H9 (cell line): Measurements from ENCODE around the gene ZNF280D. TPM values are rescaled to one million over a fixed set of nuclear protein-coding genes. Genes with fewer than 3 reads are reported as not detected.

Experiments
- DNase-seq: peaks from one replicate; pipeline ENCODE4 v3.0.0-alpha.2; 2017
- H2AFZ ChIP-seq: one replicate; pipeline ENCODE4 v1.6.1; 2013; ENCODE audit warnings: mild to moderate bottlenecking, low read length, control low read depth, moderate library complexity
- H2AK5ac ChIP-seq: 2 replicates; pipeline ENCODE4 v1.6.1; 2013; ENCODE audit warnings: low read length, control low read depth, mixed read lengths; ENCODE audit not compliant: insufficient read length
- H2BK120ac ChIP-seq: one replicate; pipeline ENCODE4 v1.6.1; 2013; ENCODE audit warnings: low read depth, mild to moderate bottlenecking, low read length, control low read depth, inconsistent platforms; ENCODE audit not compliant: poor library complexity, severe bottlenecking
- H2BK12ac ChIP-seq: 2 replicates; pipeline ENCODE4 v1.6.1; 2013; ENCODE audit warnings: low read length, control low read depth, mixed read lengths, low read depth; ENCODE audit not compliant: insufficient read length
- H2BK15ac ChIP-seq: 2 replicates; pipeline ENCODE4 v1.6.1; 2013; ENCODE audit warnings: low read depth, low read length, control low read depth
- H2BK20ac ChIP-seq: one replicate; pipeline ENCODE4 v1.6.1; 2013; ENCODE audit warnings: low read depth, mild to moderate bottlenecking, low read length, control low read depth, inconsistent platforms; ENCODE audit not compliant: poor library complexity, severe bottlenecking
- H2BK5ac ChIP-seq: 2 replicates; pipeline ENCODE4 v1.6.1; 2013; ENCODE audit warnings: low read length, control low read depth, mixed read lengths; ENCODE audit not compliant: insufficient read length
- H3K14ac ChIP-seq: 2 replicates; pipeline ENCODE4 v1.6.1; 2013; ENCODE audit warnings: low read length, control low read depth; ENCODE audit not compliant: insufficient read depth
- H3K18ac ChIP-seq: 2 replicates; pipeline ENCODE4 v1.6.1; 2013; ENCODE audit warnings: low read depth, mild to moderate bottlenecking, mixed read lengths, low read length, control low read depth; ENCODE audit not compliant: insufficient read length
- H3K23ac ChIP-seq: 2 replicates; pipeline ENCODE4 v1.6.1; 2013; ENCODE audit warnings: low read length, control low read depth, mixed read lengths, low read depth; ENCODE audit not compliant: insufficient read length
- H3K23me2 ChIP-seq: 2 replicates; pipeline ENCODE4 v1.6.1; 2013; ENCODE audit warnings: low read depth, mild to moderate bottlenecking, mixed read lengths, low read length, control low read depth; ENCODE audit not compliant: insufficient read length, poor library complexity, severe bottlenecking
- H3K27ac ChIP-seq: 2 replicates; pipeline ENCODE4 v1.5.1; 2013; ENCODE audit warnings: low read length, control low read depth, mixed read lengths, low read depth; ENCODE audit not compliant: insufficient read length
- H3K27me3 ChIP-seq: 2 replicates; pipeline ENCODE4 v1.6.1; 2013; ENCODE audit warnings: low read length, control low read depth, inconsistent platforms; ENCODE audit not compliant: insufficient read depth
- H3K4ac ChIP-seq: 2 replicates; pipeline ENCODE4 v1.6.1; 2013; ENCODE audit warnings: low read depth, mild to moderate bottlenecking, control low read depth, inconsistent platforms, low read length, moderate library complexity
- H3K4me1 ChIP-seq: 2 replicates; pipeline ENCODE4 v1.6.1; 2013; ENCODE audit warnings: low read length, control low read depth, inconsistent platforms; ENCODE audit not compliant: insufficient read depth
- H3K4me2 ChIP-seq: 2 replicates; pipeline ENCODE4 v1.6.1; 2013; ENCODE audit warnings: low read length, control low read depth, mixed read lengths; ENCODE audit not compliant: insufficient read length, insufficient read depth
- H3K56ac ChIP-seq: 2 replicates; pipeline ENCODE4 v1.6.1; 2013; ENCODE audit warnings: low read depth, mild to moderate bottlenecking, mixed read lengths, low read length, control low read depth; ENCODE audit not compliant: insufficient read length
- H3K79me1 ChIP-seq: 2 replicates; pipeline ENCODE4 v1.6.1; 2013; ENCODE audit warnings: low read depth, mild to moderate bottlenecking, moderate library complexity, low read length, control low read depth, inconsistent platforms; ENCODE audit not compliant: insufficient read depth, poor library complexity, severe bottlenecking
- H3K79me2 ChIP-seq: 2 replicates; pipeline ENCODE4 v1.6.1; 2013; ENCODE audit warnings: low read length, control low read depth, inconsistent platforms; ENCODE audit not compliant: insufficient read depth
- H3K9ac ChIP-seq: 2 replicates; pipeline ENCODE4 v1.6.1; 2013; ENCODE audit warnings: low read length, control low read depth, mixed read lengths; ENCODE audit not compliant: insufficient read length; ENCODE audit errors: extremely low read depth
- H3K9me3 ChIP-seq: one replicate; pipeline ENCODE4 v1.6.1; 2013; ENCODE audit warnings: low read depth, low read length, inconsistent platforms; ENCODE audit not compliant: control insufficient read depth
- H3T11ph ChIP-seq: one replicate; pipeline ENCODE4 v1.6.1; 2013; ENCODE audit warnings: mild to moderate bottlenecking, low read length, control low read depth, inconsistent platforms
- H4K20me1 ChIP-seq: one replicate; pipeline ENCODE4 v1.6.1; 2013; ENCODE audit not compliant: control insufficient read depth, insufficient read length, insufficient read depth
- H4K5ac ChIP-seq: 2 replicates; pipeline ENCODE4 v1.6.1; 2013; ENCODE audit warnings: low read depth, mild to moderate bottlenecking, mixed read lengths, low read length, control low read depth; ENCODE audit not compliant: insufficient read length
- H4K8ac ChIP-seq: replicated peaks from 2 replicates; pipeline ENCODE4 v1.6.1; 2013; ENCODE audit warnings: low read length, control low read depth, mixed read lengths, low read depth; ENCODE audit not compliant: insufficient read length
- H4K91ac ChIP-seq: 2 replicates; pipeline ENCODE4 v1.6.1; 2013; ENCODE audit warnings: low read depth, mild to moderate bottlenecking, moderate library complexity, mixed read lengths, low read length, control low read depth; ENCODE audit not compliant: insufficient read length
- H3K27ac Mint-ChIP-seq, 3 experiments: 2 replicates in 2 of 3; 3 replicates in 1 of 3; pipeline ENCODE4 v1.8.0; 2020 to 2021; ENCODE audit warnings: mixed read lengths in 3 of 3, mild to moderate bottlenecking in 1 of 3, moderate library complexity in 1 of 3
- H3K27me3 Mint-ChIP-seq: 2 replicates; pipeline ENCODE4 v1.8.0; 2021; ENCODE audit warnings: low read depth, mild to moderate bottlenecking, moderate library complexity, mixed read lengths
- H3K36me3 Mint-ChIP-seq, 3 experiments: 2 replicates in 2 of 3; 3 replicates in 1 of 3; pipeline ENCODE4 v1.8.0; 2020 to 2021; ENCODE audit warnings: low read depth in 3 of 3, mixed read lengths in 3 of 3; ENCODE audit not compliant: insufficient read depth in 1 of 3
- H3K4me1 Mint-ChIP-seq, 2 experiments: 2 replicates each; pipeline ENCODE4 v1.8.0; 2020; ENCODE audit warnings: mixed read lengths in 2 of 2
- H3K4me3 Mint-ChIP-seq, 2 experiments: 2 replicates in 1 of 2; 3 replicates in 1 of 2; pipeline ENCODE4 v1.8.0; 2020 to 2021; ENCODE audit warnings: mild to moderate bottlenecking in 2 of 2, mixed read lengths in 2 of 2, moderate library complexity in 1 of 2
- H3K9me3 Mint-ChIP-seq, 2 experiments: 2 replicates in 1 of 2; 3 replicates in 1 of 2; pipeline ENCODE4 v1.8.0; 2020; ENCODE audit warnings: mild to moderate bottlenecking in 2 of 2, mixed read lengths in 2 of 2, moderate library complexity in 1 of 2
- WGBS: extraction: QIAGEN DNeasy Blood & Tissue Kit; methylation state at CpG from one replicate; pipeline ENCODE4 v1.1.7; 2013; ENCODE audit warnings: missing lambda C conversion rate, low lambda C conversion rate, mixed read lengths; ENCODE audit not compliant: insufficient read length; ENCODE audit errors: extremely low coverage; 5-methylcytosine and 5-hydroxymethylcytosine counted together
- total RNA-seq: library from RNA; stranded (reverse); gene quantifications from 2 replicates; pipeline ENCODE4 v1.2.1, GENCODE V29; 2021
- TF ChIP-seq, protein P1 (sequence below): fragments of 200-600 bp; sonication (generic); conservative IDR thresholded peaks from 3 replicates; pipeline ENCODE4 v1.8.0; 2021; ENCODE audit warnings: antibody characterized with exemption, mild to moderate bottlenecking

The ZNF280D gene
- total RNA-seq, 1 experiment from 2014 or later, result 5.7 TPM

DNA sequence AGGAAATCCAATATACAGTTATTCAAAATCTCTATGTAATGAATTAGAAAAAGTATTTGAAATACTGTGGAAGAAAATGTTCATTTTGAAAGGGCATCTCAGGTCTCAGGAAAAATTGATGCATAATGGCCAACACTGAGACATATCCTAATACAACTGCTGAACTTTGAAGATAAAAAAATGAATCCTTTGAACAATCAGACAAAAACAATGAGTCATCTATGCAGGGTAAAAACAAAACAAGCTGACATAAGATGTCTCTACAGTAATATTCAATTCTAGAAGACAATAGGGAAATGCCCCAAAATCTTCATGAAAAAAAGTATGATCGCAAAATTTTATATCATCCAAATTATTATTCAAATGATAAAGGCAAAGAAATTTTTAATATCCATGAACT, 34.0 kb upstream of the ZNF280D start:
- Mint-ChIP-seq H3K4me3 (no peak overlapping the region), H3K27ac (no peak overlapping the region), H3K4me1 (peaks cover 2 to 8% of the 10 kb centered on the region in 2 experiments; a peak in 3 of 4 replicates), H3K9me3 (0 out of 5 replicates have a peak, but pooled peaks cover 0 to 2% of the 10 kb centered on the region in 2 experiments), H3K36me3 (peaks cover 0 to 5% (median 0%) of the 10 kb centered on the region in 3 experiments; a peak in 2 of 7 replicates), H3K27me3 (no peaks in the 10 kb centered on the region; the same call in 1 of the 2 replicates)
- no peak overlapping the region for H4K91ac ChIP-seq
- H4K20me1 ChIP-seq, result no peaks in the 10 kb centered on the region
- no peaks in the 10 kb centered on the region; the same call in 1 of the 2 replicates for H3K4me1 ChIP-seq
- no peak overlapping the region for H3K14ac ChIP-seq
- H2BK20ac ChIP-seq, result no peak overlapping the region
- H2BK15ac ChIP-seq, result no peak overlapping the region
- no peak overlapping the region for H3K18ac ChIP-seq
- no peak overlapping the region for H3T11ph ChIP-seq
- no peak overlapping the region for H2BK12ac ChIP-seq
- H2AK5ac ChIP-seq, result no peak overlapping the region
- H3K4me2 ChIP-seq, result no peak overlapping the region
- no peak overlapping the region for H3K23ac ChIP-seq
- DNase-seq, result no peak
- H2BK120ac ChIP-seq, result no peak overlapping the region
- H3K79me2 ChIP-seq, result no peaks in the 10 kb centered on the region
- no peaks in the 10 kb centered on the region for H3K9me3 ChIP-seq
- H2BK5ac ChIP-seq, result no peak overlapping the region
- no peak overlapping the region for H4K5ac ChIP-seq
- H3K9ac ChIP-seq, result no peak overlapping the region
- H4K8ac ChIP-seq, result no peak overlapping the region
- H3K79me1 ChIP-seq, result no peaks in the 10 kb centered on the region
- no peak overlapping the region for H3K4ac ChIP-seq
- H3K27ac ChIP-seq, result no peak overlapping the region
- no peak overlapping the region for H3K56ac ChIP-seq
- no peaks in the 10 kb centered on the region for H3K27me3 ChIP-seq
- TF ChIP-seq, protein P1, sequence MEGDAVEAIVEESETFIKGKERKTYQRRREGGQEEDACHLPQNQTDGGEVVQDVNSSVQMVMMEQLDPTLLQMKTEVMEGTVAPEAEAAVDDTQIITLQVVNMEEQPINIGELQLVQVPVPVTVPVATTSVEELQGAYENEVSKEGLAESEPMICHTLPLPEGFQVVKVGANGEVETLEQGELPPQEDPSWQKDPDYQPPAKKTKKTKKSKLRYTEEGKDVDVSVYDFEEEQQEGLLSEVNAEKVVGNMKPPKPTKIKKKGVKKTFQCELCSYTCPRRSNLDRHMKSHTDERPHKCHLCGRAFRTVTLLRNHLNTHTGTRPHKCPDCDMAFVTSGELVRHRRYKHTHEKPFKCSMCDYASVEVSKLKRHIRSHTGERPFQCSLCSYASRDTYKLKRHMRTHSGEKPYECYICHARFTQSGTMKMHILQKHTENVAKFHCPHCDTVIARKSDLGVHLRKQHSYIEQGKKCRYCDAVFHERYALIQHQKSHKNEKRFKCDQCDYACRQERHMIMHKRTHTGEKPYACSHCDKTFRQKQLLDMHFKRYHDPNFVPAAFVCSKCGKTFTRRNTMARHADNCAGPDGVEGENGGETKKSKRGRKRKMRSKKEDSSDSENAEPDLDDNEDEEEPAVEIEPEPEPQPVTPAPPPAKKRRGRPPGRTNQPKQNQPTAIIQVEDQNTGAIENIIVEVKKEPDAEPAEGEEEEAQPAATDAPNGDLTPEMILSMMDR, result no peak
- no CpG with 5 or more reads among the region's 1 CpG for WGBS
- H3K23me2 ChIP-seq, result no peaks in the 10 kb centered on the region
- H2AFZ ChIP-seq, result no peak overlapping the region
